ENCODE results near the gene ESPN. TPM values are rescaled to one million over a fixed set of nuclear protein-coding genes. Genes with fewer than 3 reads are reported as not detected.

The ESPN gene
- total RNA-seq, 1 experiment from 2014 or later = 53.1 TPM

- H2AK5ac ChIP-seq (ENCODE audit: insufficient read length, low read length) = no peak overlapping the region
- no peak overlapping the region for H3K23ac ChIP-seq (ENCODE audit: insufficient read length, low read depth, low read length)
- no peak overlapping the region for H3K9ac ChIP-seq (ENCODE audit: extremely low read depth, insufficient read length, low read length)
- H2BK5ac ChIP-seq (ENCODE audit: insufficient read length, low read length) = no peak overlapping the region
- Mint-ChIP-seq H3K27ac (no peak overlapping the region), H3K36me3 (ENCODE audit: insufficient read depth in 1 of 3, low read depth in 3 of 3) (peaks cover 0 to 4% (median 0%) of the 10 kb centered on the region in 3 experiments; a peak in 2 of 7 replicates), H3K9me3 (no peaks in the 10 kb centered on the region), H3K27me3 (ENCODE audit: low read depth) (peaks cover 34% of the 10 kb centered on the region), H3K4me3 (peak overlapping the region; percentile 68 to 83), H3K4me1 (peaks cover 24 to 25% of the 10 kb centered on the region in 2 experiments)
- no peak overlapping the region for H3K56ac ChIP-seq (ENCODE audit: insufficient read length, low read depth, low read length)
- no peaks in the 10 kb centered on the region for H3K79me2 ChIP-seq (ENCODE audit: insufficient read depth, low read length)
- no peak overlapping the region for H2BK12ac ChIP-seq (ENCODE audit: insufficient read length, low read depth, low read length)
- H2BK120ac ChIP-seq (ENCODE audit: low read depth, low read length, poor library complexity, severe bottlenecking) = no peak overlapping the region
- H3K4me2 ChIP-seq (ENCODE audit: insufficient read depth, insufficient read length, low read length) = peak overlapping the region; percentile 57
- H3K9me3 ChIP-seq (ENCODE audit: control insufficient read depth, low read depth, low read length) = no peaks in the 10 kb centered on the region
- H3K4me1 ChIP-seq (ENCODE audit: insufficient read depth, low read length) = peaks cover 4% of the 10 kb centered on the region; the same call in 1 of the 2 replicates
- H3K23me2 ChIP-seq (ENCODE audit: insufficient read length, low read depth, low read length, poor library complexity, severe bottlenecking) = peaks cover 11% of the 10 kb centered on the region
- H4K91ac ChIP-seq (ENCODE audit: insufficient read length, low read depth, low read length) = no peak overlapping the region
- H2BK20ac ChIP-seq (ENCODE audit: low read depth, low read length, poor library complexity, severe bottlenecking) = no peak overlapping the region
- no peak overlapping the region for H4K5ac ChIP-seq (ENCODE audit: insufficient read length, low read depth, low read length)
- no peaks in the 10 kb centered on the region for H4K20me1 ChIP-seq (ENCODE audit: control insufficient read depth, insufficient read depth, insufficient read length)
- no peak overlapping the region for H3K18ac ChIP-seq (ENCODE audit: insufficient read length, low read depth, low read length)
- no peaks in the 10 kb centered on the region for H3K27me3 ChIP-seq (ENCODE audit: insufficient read depth, low read length)
- no peak overlapping the region for H2BK15ac ChIP-seq (ENCODE audit: low read depth, low read length)
- H2AFZ ChIP-seq (ENCODE audit: low read length) = no peak overlapping the region
- WGBS (ENCODE audit: extremely low coverage, insufficient read length, low lambda C conversion rate) = no CpG with 5 or more reads among the region's 13 CpGs
- no peak overlapping the region for H3K4ac ChIP-seq (ENCODE audit: low read depth, low read length)
- no peak overlapping the region for H3K27ac ChIP-seq (ENCODE audit: insufficient read length, low read depth, low read length)
- no peaks in the 10 kb centered on the region for H3K79me1 ChIP-seq (ENCODE audit: insufficient read depth, low read depth, low read length, poor library complexity, severe bottlenecking)
- H4K8ac ChIP-seq (replicated peaks; ENCODE audit: insufficient read length, low read depth, low read length) = no peak overlapping the region
- no peak for TF ChIP-seq CTCF (conservative IDR thresholded peaks at IDR 0.05)
- no peak overlapping the region for H3T11ph ChIP-seq (ENCODE audit: low read length)
- H3K14ac ChIP-seq (ENCODE audit: insufficient read depth, low read length) = no peak overlapping the region
- DNase-seq = no peak
These were observed 71.8 kb downstream of the ESPN start for GRCh38 chr1:6496365-6496721.
